HepG2 (cell line): ENCODE data around the gene CEP104. TPM values are rescaled to one million over a fixed set of nuclear protein-coding genes. Genes with fewer than 3 reads are reported as not detected.

ENCODE experiments used
- ATAD3A ChIP-seq: sonication (generic); formaldehyde crosslinking; IDR thresholded peaks from 2 replicates; pipeline ENCODE4 v1.4.0; 2020; ENCODE audit warnings: missing genetic modification reagents
- E2F2 ChIP-seq: sonication (generic); formaldehyde crosslinking; IDR thresholded peaks from 2 replicates; pipeline ENCODE4 v1.4.0; 2020; ENCODE audit warnings: missing genetic modification reagents, borderline replicate concordance
- FOXA3 ChIP-seq: IDR thresholded peaks from 2 replicates; pipeline ENCODE4 v1.6.1; 2016; ENCODE audit warnings: missing genetic modification reagents, missing compliant biosample characterization
- GABPA ChIP-seq, 2 experiments: IDR thresholded peaks; 2 replicates each; pipeline ENCODE4 v1.6.1; 2011 to 2016; ENCODE audit warnings: low read depth in 2 of 2, low read length in 1 of 2, missing biosample characterization in 1 of 2, missing genetic modification characterization in 1 of 2
- GPBP1L1 ChIP-seq: sonication (generic); formaldehyde crosslinking; IDR thresholded peaks from 2 replicates; pipeline ENCODE4 v1.5.0; 2020; ENCODE audit warnings: mild to moderate bottlenecking, missing genetic modification reagents
- KLF12 ChIP-seq: sonication (generic); formaldehyde crosslinking; IDR thresholded peaks from 2 replicates; pipeline ENCODE4 v1.4.0; 2020; ENCODE audit warnings: missing genetic modification reagents, borderline replicate concordance
- KLF15 ChIP-seq: sonication (generic); formaldehyde crosslinking; IDR thresholded peaks from 2 replicates; pipeline ENCODE4 v1.8.1; 2023; ENCODE audit warnings: borderline replicate concordance, mild to moderate bottlenecking, inconsistent platforms, missing genetic modification reagents, mixed read lengths
- KLF16 ChIP-seq, 2 experiments: sonication (generic) in 1 of 2; formaldehyde crosslinking in 1 of 2; IDR thresholded peaks; 2 replicates each; pipeline versions ENCODE4 v1.6.1 to v1.8.0; 2016 to 2023; ENCODE audit warnings: missing genetic modification reagents in 2 of 2, missing compliant biosample characterization in 1 of 2
- MLLT10 ChIP-seq: sonication (generic); formaldehyde crosslinking; IDR thresholded peaks from 2 replicates; pipeline ENCODE4 v1.4.0; 2020; ENCODE audit warnings: missing genetic modification reagents
- PRDM10 ChIP-seq: sonication (generic); formaldehyde crosslinking; IDR thresholded peaks from 2 replicates; pipeline ENCODE4 v1.4.0; 2020; ENCODE audit warnings: low read depth, missing genetic modification reagents
- RELA ChIP-seq: sonication (generic); formaldehyde crosslinking; IDR thresholded peaks from 2 replicates; pipeline ENCODE4 v1.4.0; 2020; ENCODE audit warnings: missing genetic modification reagents
- SNRNP70 ChIP-seq: fragments of 200-400 bp; formaldehyde crosslinking; IDR thresholded peaks from 2 replicates; pipeline ENCODE4 v1.6.1; 2017; ENCODE audit warnings: mild to moderate bottlenecking, low read depth, low read length, moderate library complexity
- TARDBP ChIP-seq: sonication (generic); formaldehyde crosslinking; IDR thresholded peaks from 2 replicates; pipeline ENCODE4 v1.8.0; 2022; ENCODE audit warnings: mild to moderate bottlenecking, missing genetic modification reagents
- ZBTB43 ChIP-seq: sonication (generic); formaldehyde crosslinking; conservative IDR thresholded peaks from 2 replicates; pipeline ENCODE4 v1.4.0; 2020; ENCODE audit warnings: missing genetic modification reagents
- ZC3H4 ChIP-seq: sonication (generic); formaldehyde crosslinking; IDR thresholded peaks from 2 replicates; pipeline ENCODE4 v1.4.0; 2020; ENCODE audit warnings: missing genetic modification reagents, borderline replicate concordance
- ZNF207 ChIP-seq: fragments of 450-650 bp; IDR thresholded peaks from 2 replicates; pipeline ENCODE4 v1.6.1; 2016; ENCODE audit warnings: antibody characterized with exemption, borderline replicate concordance
- ZNF251 ChIP-seq: sonication (generic); formaldehyde crosslinking; IDR thresholded peaks from 2 replicates; pipeline ENCODE4 v1.9.0; 2021; ENCODE audit warnings: mild to moderate bottlenecking, missing genetic modification reagents
- ZNF451 ChIP-seq: sonication (generic); formaldehyde crosslinking; IDR thresholded peaks from 2 replicates; pipeline ENCODE4 v1.5.0; 2020; ENCODE audit warnings: mild to moderate bottlenecking, missing genetic modification reagents
- polyA plus RNA-seq, 8 experiments: library from polyadenylated mRNA; depleted of rRNA in 3 of 8; stranded (reverse) in 7 of 8; unstranded in 1 of 8; fragments of >200 nt; fragmentation: Illumina TruSeq in 4 of 8; extraction: Trizol in 4 of 8; gene quantifications; 2 replicates each; pipeline versions ENCODE4 v1.2.1 to v1.2.3, GENCODE V29; 2011 to 2016; ENCODE audit warnings: low read depth in 4 of 8, missing spikeins in 1 of 8, mixed read lengths in 1 of 8; ENCODE audit not compliant: insufficient read depth in 1 of 8
- total RNA-seq, 5 experiments: library from RNA; depleted of rRNA; stranded (reverse); fragments of >200 nt; fragmentation: Illumina TruSeq; extraction: Trizol; gene quantifications; 2 replicates each; pipeline ENCODE4 v1.2.3, GENCODE V29; 2016; ENCODE audit warnings: low read depth in 1 of 5
- TF ChIP-seq, protein P1 (sequence below): IDR thresholded peaks from 2 replicates; pipeline ENCODE4 v1.6.1; 2016; ENCODE audit warnings: missing compliant biosample characterization, missing genetic modification reagents, borderline replicate concordance

The CEP104 gene
- total and polyA plus RNA-seq, 2 of the 13 experiments (the other 11 are each of a cell fraction or from before 2014, with no cell fraction given) = 20.4 to 30.1 TPM

- TF ChIP-seq ZBTB43 (CRISPR knock-in tag) (no peak), KLF16 (CRISPR knock-in tag; IDR thresholded peaks at IDR 0.05) (0 out of 4 replicates have a peak, but pooled peaks of 1 of the 2 experiments have one; percentile 4), ZNF207 (no peak), ATAD3A (CRISPR knock-in tag) (no peak), PRDM10 (no peak), SNRNP70 (no peak), MLLT10 (CRISPR knock-in tag) (no peak), ZC3H4 (CRISPR knock-in tag) (no peak), KLF12 (CRISPR knock-in tag) (no peak), GPBP1L1 (CRISPR knock-in tag) (no peak), GABPA (IDR thresholded peaks at IDR 0.05; ENCODE audit: low read depth, low read length) (no peak), GABPA (CRISPR knock-in tag; IDR thresholded peaks at IDR 0.05; ENCODE audit: low read depth) (no peak), KLF15 (0 out of 2 replicates have a peak, but pooled peaks have one; percentile 42), FOXA3 (peak; percentile 29; the same call in 1 of the 2 replicates), RELA (CRISPR knock-in tag) (no peak), ZNF451 (CRISPR knock-in tag) (no peak), E2F2 (CRISPR knock-in tag) (no peak), ZNF251 (no peak), TARDBP (CRISPR knock-in tag) (no peak)
- TF ChIP-seq, protein P1, sequence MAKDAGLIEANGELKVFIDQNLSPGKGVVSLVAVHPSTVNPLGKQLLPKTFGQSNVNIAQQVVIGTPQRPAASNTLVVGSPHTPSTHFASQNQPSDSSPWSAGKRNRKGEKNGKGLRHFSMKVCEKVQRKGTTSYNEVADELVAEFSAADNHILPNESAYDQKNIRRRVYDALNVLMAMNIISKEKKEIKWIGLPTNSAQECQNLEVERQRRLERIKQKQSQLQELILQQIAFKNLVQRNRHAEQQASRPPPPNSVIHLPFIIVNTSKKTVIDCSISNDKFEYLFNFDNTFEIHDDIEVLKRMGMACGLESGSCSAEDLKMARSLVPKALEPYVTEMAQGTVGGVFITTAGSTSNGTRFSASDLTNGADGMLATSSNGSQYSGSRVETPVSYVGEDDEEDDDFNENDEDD (CRISPR knock-in tag) = no peak
Observed at GRCh38 chr1:3772715-3773571, 84.1 kb downstream of the CEP104 start, which contains the start of gene SMIM1 (continued).
